Superior temporal gyrus (tissue), 1 donor: ENCODE data around the gene TANK.

Experiments
- DNase-seq: peaks from one replicate; pipeline ENCODE4 v3.0.0-alpha.2; 2016; ENCODE audit errors: extremely low spot score

TANK gene

DNA sequence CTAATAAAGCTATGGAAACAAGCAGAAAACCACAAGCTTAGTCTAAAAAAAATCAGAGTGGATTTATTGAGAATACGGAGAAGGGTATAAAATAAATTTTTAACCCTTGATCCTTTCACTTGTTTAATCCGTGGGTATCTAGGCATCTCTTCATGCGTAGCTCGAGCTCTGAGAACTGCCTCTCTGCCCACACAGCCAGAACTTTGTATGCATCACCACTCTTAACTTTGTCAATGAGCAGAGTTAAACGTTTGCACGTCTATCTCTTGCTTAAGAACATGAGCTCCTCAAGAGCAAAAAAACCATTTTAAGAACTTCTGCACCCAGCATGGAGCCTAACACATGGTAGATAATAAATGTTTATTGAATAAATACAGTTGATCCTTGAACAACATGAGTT lies 26.9 kb upstream of the TANK start:
- DNase-seq: no peak

DNA sequence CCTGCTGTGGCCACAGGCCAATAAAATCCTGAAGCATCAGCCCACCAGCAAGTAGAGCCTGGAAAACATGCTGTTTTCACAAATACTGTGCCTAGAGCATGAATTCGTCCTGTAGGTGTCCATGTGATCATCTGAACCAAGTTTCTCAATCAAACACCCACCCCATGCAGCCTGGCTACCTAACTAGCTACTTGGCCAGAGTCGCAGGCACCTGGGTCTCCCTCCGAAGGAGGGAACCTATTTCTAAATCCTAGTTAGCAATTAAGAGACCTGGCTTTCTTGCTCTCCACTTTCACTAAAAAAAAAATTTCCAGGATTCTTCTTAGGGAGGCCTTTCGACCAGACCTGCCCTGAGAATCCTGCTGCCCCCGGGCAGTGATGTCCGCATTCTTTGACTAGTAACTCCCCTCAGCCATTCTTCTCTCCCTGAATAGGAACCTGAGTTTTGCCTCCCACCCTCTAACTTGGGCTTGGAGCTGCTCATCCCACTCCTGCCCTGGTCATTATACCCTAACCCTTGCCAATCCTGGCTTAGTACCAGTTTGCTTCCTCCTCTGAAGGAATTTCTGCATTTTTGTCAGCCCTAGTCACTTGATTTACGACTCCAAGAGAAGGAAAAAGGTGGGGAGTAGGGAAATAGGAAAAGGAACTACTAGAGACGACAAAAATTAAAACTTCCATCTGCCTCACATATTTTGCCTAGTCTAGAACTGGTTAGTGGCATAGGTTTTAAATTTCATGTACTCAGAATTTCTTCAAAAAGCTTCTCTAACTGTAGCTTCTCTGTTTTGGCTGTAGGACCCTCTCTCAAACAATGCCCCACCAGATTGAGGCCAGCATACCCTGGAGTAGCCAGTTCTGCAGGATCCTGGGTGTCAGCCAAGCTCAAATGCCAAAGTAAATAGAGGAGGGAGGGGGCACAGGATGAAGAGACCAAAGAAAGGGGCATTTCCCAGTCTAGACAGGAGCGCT lies 25.4 kb upstream of the TANK start:
- DNase-seq: no peak

DNA sequence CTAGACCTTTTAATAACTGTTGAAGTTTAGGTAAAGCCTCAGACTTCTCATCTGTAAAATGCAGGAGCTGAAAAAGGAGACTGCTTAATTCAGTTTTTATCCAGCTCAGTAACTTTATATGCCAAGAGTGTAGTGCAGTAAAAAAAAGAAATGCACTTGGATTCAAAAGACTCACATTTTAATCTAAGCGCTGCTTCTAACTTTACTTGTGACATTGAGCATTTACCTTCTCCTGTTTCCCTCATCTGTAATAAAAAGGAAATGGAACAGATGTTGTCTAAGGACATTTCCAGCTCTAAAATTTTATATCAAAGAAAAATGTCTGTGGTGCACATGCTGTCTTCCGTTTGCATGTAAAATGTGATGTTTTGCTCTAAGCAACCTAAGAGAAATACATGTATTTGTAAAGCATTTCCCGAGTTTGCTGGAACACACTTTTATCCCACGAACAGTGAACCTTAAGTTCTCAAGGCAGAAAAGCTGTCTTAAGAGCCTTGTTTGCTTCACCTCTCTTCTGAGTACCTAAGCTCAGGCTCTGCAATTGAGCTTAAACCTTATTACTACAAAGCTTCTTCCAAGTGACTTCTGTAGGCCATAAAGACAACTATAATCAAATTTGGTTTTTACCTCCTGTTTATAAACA lies 24.2 kb upstream of the TANK start:
- DNase-seq: no peak

DNA sequence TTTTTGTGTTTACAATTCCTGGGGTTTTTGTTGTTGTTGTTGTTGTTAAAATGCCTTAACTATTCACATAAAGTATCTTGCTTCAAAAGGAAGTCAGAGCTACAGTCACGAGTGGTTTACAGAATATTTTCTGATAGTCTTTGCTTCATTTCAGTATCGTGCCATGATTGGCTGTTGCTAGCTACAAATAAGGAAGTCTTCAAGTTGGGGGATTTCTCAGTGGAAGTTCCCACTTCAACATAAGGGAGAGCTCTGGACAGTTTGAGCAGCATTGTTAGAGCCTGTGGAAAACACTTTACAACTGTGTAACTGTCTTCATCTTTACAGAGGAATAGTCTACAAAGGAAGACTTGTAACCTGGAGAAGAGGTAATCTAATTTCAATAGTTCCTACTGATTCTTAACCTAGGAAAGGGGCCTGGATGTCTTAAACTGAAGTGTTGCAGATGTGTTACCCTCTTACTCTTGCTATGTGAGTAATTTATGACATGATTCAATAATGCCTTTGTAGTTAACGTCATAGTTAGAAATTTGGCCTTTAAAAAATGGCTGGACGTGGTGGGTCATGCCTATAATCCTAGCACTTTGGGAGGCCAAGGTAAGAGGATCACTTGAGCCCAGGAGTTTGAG lies 23.4 kb upstream of the TANK start:
- DNase-seq: no peak

DNA sequence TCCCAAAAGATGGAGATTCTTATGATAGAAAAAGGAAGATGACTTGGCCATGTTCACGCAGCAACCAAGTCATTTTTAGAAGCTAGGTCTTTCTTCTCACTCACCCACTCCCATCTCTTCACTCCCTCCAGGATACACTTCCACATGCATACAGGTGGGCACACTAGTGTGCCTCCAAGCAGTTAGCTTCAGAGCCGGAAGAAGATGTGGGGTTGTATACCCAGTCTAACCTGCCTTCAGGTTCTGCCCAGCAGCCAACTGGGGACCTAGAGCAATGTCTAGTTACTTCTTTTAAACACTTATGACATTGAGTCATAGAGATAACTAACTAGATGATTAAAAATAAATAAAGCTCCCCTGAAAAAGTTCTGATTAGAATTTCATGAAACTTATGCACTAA lies 21.8 kb upstream of the TANK start:
- no peak for DNase-seq

DNA sequence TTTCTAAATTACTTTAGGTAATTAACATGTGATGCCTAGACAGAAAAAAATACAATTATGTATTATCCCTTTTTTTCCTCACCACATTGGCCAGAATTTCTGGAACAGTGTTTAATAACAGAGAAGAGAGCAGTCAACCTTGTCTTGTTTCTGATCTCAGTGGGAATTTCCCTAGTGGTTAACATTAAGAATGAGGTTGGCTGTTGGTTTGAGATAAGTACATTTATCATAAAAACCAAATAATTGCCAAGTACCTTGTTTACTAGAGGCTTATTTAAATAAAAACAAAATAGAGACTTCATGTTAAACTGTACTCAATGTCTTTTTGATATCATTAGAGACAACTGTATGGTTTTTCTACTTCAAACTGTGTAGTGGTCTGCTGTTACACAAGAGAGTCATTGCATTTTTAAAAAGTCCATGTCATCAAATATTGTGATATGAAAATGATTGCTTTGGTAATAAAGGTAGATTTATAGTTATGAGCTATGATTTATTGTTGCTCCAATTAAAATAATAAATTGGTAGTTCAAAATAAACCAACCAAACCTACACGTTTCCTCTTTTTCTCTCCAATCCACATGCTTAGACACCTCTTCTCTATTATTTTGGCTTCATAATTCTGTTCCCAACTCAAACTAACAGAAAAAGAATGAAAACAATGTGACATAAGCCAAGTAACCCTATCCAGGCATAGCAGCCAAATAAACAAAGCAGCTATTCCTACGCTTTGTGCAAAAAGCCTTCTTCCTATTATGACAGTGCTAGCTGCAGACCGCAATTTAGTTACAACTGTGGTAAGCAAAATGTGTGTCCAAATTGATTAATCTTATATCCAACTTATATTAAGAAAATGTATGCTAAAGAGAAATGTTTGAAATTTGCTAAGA lies 20.9 kb upstream of the TANK start:
- DNase-seq: no peak

DNA sequence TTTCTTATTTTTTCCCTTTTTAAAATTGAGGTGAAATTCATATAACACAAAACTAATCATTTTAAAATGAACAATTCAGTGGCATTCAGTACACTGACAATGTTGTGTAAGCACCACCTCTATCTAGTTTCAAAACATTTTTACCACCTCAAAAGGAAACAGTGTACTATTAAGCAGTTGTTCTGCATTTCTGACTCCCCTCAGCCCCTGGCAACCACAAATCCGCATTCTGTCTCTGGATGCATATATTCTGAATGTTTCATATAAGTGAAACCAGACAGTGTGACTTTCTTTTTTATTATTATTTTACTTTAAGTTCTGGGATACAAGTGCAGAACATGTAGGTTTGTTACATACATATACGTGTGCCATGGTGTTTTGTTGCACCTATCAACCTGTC lies 19.2 kb upstream of the TANK start:
- DNase-seq: no peak

DNA sequence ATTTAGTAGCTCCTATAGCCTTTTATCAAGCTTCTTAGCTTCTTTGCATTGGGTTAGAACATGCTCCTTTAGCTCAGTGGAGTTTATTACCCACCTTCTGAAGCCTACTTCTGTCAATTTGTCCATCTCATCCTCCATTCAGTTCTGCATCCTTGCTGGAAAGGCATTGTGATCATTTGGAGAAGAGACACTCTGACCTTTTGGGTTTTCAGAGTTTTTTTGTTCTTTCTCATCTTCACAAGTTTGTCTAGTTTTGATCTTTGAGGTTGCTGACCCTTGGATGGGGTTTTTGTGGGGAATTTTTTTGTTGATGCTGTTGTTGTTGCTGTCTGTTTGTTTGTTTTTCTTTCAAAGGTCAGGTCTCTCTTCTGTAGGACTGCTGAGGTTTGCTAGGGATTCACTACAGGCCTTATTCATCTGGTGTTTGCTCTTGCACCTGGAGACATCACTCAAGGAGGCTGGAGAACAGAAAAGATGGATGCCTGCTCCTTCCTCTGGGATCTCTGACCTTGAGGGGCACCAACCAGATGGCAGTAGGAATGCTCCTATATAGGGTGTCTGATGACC lies 13.9 kb upstream of the TANK start:
- DNase-seq: no peak

DNA sequence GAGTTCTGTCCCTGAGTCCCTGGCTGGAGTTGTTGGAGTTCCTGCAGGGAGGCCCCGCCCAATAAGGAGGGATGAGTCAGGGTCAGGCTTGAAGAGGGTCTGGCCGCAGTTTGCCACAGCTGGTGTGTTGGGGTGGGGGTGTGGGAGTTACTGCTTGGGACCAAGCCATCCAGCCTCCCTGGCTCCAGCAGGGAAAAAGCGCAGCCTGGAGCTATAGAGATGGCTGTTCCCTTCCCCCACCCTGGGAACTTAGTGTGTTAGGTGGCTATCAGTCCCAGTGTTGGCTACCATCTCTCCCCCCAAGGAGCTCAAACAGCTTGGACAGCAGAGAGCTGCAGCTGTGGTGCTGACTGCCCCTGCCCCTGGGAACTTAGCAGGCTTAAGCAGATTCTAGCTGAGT lies 13.2 kb upstream of the TANK start:
- no peak for DNase-seq

DNA sequence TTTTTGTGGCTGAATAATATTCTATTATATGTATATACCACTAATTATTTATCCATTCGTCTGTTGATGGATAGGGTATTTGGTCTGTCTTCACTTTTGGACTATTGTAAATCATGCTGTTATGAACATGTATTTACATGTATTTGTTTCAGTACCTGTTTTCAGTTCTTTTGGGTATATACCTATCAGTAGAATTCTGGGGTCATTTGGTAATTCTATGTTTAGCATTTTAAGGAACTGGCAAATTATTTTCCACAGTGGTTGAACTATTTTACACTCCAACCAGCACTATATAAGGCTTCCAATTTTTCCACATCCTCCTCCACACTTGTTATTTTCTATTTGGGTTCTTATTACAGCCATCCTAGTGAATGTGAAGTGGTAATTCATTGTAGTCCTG lies 12.4 kb upstream of the TANK start:
- DNase-seq: no peak

DNA sequence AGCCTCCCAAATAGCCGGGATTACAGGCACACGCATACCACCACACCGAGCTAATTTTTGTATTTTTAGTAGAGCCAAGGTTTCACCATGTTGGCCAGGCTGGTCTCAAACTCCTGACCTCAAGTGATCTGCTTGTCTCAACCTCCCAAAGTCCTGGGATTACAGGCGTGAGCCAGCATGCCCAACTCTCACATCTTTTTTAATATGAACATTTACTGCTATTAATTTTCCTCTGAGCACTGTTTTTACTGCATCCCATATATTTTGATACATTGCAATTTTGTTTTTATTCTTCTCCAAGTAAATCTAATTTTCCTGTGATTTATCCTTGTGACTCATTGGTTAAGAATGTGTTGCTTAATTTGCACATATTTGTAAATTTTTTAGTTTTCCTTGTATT lies 9.5 kb upstream of the TANK start:
- no peak for DNase-seq

DNA sequence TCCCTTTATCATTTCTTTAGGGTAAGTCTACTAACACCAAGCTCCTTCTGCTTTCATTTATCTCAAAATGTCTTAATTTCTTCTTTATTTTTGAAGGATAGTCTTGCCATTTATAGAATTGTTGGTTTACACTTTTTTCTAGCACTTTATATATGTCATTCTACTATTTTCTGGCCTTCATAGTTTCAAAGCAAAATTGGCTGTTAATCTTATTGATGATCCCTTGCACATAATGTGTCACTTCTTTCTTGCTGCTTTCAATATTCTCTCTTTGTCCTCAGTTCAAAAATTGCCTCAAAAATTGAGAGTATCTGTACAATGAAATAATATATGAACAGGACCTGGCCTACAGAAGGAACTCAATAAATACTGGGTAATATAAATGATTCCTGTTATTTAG lies 7.9 kb upstream of the TANK start:
- DNase-seq: no peak

DNA sequence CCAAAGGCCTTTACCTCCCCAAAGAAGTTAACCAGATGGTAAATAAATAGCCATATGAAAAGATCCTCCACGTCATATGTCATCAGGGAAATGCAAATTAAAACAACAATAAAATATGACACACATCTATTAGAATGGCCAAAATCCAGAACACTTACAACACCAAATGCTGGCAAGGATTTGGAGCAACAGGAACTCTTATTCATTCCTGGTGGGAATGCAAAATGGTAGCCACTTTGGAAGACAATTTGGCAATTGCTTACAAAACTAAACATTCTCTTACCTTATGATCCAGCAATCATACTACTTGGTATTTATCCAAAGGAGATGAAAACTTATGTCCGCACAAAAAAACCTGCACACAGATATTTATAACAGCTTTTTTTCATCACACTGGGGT lies 1.3 kb upstream of the TANK start:
- DNase-seq: no peak

DNA sequence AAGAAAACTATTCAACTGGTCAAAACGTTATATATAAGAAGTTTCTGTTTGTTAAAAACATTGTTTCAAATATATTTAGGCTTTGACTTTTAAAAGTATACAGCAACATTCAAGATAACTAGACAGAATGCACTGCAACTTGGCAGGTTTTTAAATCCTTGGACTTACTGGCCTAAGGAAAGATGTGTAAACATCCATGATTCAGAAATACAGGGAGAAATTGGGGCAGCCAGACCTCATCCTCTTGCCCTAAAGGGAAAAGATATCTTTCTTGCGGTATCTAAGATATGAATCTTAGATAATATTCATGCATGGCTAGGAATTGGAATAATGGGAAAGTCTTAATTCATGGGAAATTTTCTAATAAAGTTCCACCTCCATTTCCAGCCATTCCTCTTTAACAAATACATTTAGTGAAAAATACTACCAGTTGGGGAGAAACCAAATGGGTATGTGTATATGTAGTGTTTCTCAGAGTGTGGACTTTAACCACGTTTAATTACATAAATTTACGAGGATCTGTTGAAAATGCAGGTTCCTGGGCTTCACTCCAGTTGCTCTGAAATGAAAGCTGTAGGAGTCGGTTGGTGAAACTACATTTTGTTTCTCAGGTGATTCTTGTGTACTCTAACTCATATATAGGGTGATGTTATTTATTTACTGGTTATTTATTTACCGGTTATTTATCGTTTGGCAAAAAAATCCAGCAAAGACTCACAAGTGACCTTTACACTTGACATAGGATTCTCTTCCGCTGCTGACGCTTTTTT lies 587 bp upstream of the TANK start:
- no peak for DNase-seq

DNA sequence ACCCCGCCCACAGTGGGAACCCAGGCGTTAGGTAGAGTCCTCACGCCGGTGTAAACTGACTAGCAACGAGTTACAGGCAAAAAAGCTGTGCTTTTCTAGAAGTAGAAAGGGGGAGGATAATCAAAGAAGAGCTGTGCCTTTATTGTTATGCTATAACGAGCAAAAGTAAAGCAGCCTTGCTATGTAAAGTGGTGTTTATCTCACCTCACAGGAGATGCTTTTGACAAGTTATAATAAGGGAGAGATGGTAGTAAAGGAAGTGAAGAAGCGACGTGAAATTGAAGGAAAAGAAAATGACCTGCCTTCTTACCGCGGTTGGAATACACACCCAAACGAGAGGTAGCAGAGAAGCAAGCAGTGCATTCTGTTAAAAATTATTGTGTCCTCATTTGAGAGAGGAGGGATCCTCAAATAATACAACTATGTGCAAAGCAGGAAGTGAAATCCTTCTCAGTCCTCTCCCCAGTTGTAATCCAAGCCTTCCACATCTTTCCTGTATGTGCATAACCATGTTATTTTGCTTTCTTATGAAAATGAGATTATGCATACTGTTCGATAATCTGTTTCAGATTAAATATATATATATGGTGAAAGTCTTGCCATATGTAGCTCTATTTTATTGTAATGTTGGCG lies 962 bp downstream of the TANK start:
- DNase-seq: peak; percentile 66

DNA sequence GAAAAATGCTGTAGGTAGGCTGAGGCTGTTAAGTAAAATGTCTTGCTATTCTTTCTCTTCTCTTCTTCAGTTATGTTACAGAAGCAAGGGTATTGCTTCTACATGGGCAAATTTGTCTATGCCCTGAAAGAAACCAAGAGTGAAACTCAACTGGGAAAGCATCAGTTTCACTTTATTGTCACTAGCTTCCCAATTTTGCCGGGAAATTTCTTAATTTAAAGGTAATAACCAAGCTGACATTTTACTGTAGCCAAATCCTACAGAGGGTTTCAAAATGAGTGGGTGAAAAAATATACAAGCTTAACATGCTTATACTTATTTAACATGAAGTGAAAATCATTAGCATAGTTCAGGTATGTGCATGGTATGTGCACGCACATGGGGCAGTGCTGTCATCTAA lies 3.2 kb downstream of the TANK start:
- no peak for DNase-seq

DNA sequence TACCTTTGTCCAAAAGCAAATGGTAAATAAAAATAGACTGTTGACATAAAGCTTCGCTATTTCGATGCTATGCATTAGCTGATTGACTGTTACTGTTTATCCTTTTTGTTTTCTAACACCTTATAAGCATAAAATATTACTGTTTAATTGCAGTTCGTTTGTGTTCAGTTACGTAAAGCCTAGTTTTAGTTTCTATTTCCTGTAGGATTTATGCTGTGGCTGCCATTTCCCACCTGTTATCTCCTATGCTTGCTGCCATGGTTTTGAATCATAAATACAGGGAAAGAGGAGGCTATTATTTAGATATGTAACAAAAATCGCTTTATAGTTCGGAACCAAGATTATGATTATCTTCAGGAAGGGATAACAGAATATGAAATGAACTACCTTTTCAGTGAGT lies 3.9 kb downstream of the TANK start:
- DNase-seq: no peak

DNA sequence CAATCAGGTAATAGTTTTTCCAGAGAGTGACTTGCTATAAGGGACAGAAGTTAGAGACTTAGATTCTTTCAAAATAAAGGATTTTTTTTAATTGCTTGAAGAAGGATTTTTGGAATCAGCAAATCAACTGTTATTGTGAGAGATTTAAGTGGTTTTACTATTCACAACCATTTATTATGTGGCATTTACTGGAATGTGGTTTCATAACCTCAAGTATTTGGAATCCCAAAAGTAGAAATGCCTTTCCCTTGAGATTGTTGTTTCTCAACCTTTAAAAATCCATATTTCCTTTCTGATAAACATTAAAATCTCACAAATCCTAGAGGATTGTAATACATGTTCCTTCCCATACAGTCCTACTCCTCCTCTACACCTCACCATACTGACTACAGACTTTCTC lies 5.0 kb downstream of the TANK start:
- DNase-seq: no peak

DNA sequence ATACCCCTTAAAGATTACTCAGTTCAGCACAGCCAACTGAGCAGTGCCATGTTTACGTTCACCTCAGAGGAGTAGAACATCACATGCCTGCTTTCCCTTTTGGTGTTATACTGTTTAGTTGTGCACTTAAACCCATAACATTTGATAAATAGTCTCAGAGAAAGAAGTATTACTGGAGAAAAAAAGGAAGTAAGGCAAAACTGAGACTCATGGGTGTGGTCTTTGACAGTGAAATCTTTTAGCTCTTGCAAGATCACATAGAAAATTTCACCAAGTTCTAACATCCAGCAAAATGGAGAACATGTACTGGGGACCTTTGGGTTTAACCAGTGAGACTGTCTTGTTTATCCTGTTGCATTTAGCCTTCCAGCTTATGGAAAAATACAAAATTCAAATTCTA lies 5.6 kb downstream of the TANK start:
- DNase-seq: no peak
